ENCODE data around the gene TTLL10.
"Not testable (repeated sequence)": the region's sequence is repeated elsewhere in the genome, so short reads cannot be mapped to it uniquely, and the experiment has no call there.

TTLL10 gene

DNA sequence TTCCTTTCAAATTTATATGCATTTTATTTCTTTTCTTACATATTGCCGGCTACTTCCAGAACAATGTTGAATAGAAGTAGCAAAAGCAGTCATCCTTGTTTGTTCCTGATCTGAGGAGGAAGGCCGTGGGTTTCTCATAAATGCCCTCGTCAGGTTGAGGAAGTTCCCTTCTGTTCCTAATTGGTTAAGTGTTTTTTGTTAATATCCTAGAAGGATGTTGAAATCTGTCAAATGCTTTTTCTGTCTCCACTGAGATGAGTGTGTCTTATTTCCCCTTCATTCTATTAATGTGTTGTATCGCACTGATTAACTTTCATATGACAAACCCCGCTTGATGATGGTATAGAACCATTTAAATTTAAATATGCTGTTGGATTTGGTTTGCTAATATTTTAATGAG, 15.4 kb downstream of the TTLL10 start:
- no peak for DNase-seq (ENCODE audit: low read depth)

GRCh38 chr1:1191734-1192133, 18.1 kb downstream of the TTLL10 start:
- no peak for DNase-seq (ENCODE audit: low read depth)

DNA sequence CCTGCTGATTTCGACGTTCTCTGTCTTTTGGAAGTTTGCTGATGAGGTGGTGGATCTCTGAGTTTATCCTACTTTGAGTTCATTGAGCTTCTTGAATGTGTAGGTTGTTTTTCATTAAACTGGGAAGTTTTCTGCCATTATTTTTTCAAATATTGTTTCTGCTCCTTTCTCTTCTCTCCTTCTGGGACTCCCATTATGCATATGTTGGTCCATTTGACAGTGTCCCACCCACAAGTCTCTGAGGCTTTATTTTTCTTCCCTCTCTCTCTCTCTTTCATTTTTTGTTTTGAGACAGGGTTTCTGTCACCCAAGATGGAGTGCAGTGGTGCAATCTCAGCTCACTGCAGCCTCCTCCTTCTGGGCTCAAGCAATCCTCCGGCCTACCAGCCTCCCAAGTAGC, 21.0 kb downstream of the TTLL10 start:
- no peak for DNase-seq (ENCODE audit: low read depth)

- not testable (repeated sequence) for DNase-seq (ENCODE audit: low read depth)
Observed at GRCh38 chr1:1195726-1196125, 22.0 kb downstream of the TTLL10 start.

- no peak for DNase-seq (ENCODE audit: low read depth)
Observed at GRCh38 chr1:1196431-1197187, 22.9 kb downstream of the TTLL10 start.

DNA sequence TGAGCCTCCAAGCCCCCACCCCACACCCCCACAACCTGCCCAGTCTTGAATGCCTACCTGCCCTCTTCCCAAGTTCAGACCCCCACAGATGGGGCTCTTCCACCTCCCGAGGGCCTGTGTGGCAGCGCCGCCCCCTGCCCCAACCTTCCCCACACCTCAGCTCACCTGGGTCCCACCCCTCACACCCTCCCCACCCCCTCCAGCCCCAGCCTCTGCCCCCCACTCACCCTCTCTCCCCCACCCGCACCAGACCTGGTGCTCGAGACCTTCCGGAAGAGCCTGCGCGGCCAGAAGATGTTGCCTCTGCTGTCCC, 23.5 kb downstream of the TTLL10 start:
- DNase-seq (ENCODE audit: low read depth), result no peak

DNA sequence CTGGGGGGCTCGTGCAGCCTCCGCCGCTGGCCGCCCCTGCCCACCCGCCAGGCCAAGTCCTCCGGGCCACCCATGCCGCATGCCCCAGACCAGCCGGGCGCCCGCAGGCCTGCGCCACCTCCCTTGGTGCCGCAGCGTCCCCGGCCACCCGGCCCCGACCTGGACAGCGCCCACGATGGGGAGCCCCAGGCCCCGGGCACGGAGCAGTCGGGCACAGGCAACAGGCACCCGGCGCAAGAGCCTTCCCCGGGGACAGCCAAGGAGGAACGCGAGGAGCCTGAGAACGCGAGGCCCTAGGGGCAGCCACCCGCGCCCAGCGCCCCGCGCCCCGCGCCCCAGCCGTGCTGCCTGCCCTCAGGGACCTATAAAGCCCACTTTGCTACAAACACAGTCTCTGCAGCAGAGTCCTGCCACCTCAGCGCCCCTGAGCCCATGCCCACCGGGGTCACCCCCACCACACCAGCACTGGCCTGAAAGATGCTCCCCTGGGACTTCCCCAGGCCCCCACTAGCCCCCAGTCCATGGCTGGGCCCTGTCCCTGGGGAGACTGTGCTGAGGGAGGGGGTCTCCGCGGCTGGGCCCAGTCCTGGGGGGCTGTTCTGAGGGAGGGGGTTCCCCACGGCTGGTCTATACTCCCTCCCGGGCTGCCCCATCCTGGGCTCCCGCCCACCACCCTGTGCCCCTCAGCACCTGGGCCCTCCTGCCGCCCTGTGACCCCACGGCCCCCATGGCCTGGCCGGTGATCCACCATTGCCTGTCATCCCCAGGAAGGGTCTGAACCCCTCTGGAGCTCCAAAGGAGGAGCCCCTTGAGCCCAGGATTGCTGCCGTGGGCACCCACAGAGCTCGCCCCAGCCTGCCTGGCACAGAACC, 24.1 kb downstream of the TTLL10 start:
- DNase-seq (ENCODE audit: low read depth), result no peak

- no peak for DNase-seq (ENCODE audit: low read depth)
Observed at GRCh38 chr1:1198423-1199140, 24.9 kb downstream of the TTLL10 start.

- no peak for DNase-seq (ENCODE audit: low read depth)
Observed at GRCh38 chr1:1199141-1199960, 25.7 kb downstream of the TTLL10 start.

- no peak for DNase-seq (ENCODE audit: low read depth)
Observed at GRCh38 chr1:1199961-1200875, 26.5 kb downstream of the TTLL10 start.

- peak; percentile 38 for DNase-seq (ENCODE audit: low read depth)
Observed at GRCh38 chr1:1200876-1201810, 27.5 kb downstream of the TTLL10 start.

- no peak for DNase-seq (ENCODE audit: low read depth)
Observed at GRCh38 chr1:1202831-1203560, 29.3 kb downstream of the TTLL10 start.

- no peak for DNase-seq (ENCODE audit: low read depth)
Observed at GRCh38 chr1:1203561-1204424, 30.1 kb downstream of the TTLL10 start.

GRCh38 chr1:1204425-1204920, 30.8 kb downstream of the TTLL10 start:
- no peak for DNase-seq (ENCODE audit: low read depth)

DNA sequence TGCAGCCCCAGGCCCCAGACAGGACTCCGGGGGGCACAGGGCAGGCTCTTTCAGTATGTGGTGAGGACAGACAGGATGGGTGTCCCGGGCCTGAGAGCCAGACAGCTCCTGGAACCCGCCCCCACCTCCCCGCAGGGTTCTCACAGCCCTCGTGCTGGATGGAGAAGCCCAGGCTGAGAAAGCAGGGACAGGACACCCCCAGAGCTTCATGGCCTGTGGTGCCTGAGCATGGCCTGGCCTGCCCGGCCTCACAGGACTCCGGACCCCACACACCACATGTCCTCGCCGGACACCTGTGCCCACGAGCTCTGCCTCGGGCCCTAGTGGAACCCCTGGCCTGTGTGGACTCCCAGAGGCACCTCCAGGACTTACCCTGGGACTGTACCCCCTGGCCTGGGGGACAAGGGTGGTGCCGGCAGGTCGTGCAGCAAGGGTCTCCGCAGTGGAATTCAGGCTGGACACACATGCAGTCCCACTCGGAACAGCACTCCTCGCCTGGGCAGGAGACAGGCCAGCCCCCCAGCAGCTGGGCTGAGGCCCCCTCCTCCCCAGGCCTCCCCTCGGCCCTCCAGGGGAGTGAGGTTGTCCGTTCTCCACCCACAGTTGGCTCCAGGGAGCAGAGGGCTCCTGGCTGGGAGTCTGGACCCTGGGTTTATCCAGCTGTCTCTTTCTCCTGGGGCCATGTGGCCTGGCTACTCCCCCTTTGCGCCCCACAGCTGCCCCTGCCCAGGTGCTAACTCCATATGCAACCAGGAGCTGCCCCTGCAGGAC, 31.5 kb downstream of the TTLL10 start:
- DNase-seq (ENCODE audit: low read depth), result no peak

DNA sequence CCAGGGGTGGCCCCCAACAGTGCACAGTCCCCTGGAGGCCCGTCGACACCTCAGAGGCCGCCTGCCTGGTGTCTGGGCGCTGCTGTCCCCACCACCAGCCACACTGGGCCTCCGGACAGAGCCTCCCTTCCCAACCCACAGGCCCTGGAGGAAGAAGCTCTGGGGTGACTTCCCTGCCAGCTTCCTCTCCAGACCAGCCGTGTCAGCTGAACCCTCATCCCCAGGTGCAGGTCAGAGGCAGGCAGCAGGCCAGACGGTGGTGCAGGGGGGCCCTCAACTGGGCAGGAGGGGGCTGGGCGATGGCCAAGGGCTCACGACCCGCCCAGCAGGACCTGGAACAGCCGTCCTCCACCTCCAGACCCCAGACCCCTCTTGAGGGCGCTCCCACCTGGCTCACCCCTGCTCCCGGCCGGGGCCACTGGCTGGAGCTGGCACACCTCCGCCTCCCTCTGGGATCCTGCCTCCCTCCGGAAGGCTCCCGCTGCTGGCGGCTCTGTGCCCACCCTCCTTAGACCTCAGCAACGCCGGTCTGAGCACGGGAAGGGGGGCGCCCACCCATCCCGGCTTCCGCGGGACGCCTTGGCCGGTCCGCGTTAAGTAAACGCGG, 32.2 kb downstream of the TTLL10 start:
- DNase-seq (ENCODE audit: low read depth), result no peak
